PC-9 (cell line): ENCODE results near the gene ZDHHC7. TPM values are rescaled to one million over a fixed set of nuclear protein-coding genes. Genes with fewer than 3 reads are reported as not detected.
A peak's percentile ranks its signal among the peaks of the same experiment; 100 is the strongest.
"Not testable (repeated sequence)": the region's sequence is repeated elsewhere in the genome, so short reads cannot be mapped to it uniquely, and the experiment has no call there.

Experiments used
- BruUV-seq: library from RNA; stranded (reverse); fragments of 400-500 nt; replicated peaks from 2 replicates; lab custom pipeline; 2021; lab: Mats Ljungman, UMichigan
- CTCF ChIA-PET: fragments of 300-600 bp; sonication (Branson Sonifier 250); formaldehyde crosslinking; loops from one replicate; lab custom pipeline; 2022; ENCODE audit warnings: antibody characterized with exemption; lab: Charles Lee
- POLR2A ChIA-PET: fragments of 300-600 bp; sonication (Branson Sonifier 250); formaldehyde crosslinking; loops from one replicate; lab custom pipeline; 2022; ENCODE audit warnings: antibody characterized with exemption; ENCODE audit not compliant: unreplicated experiment; lab: Charles Lee
- DNase-seq, 2 experiments: peaks; one replicate each; pipeline versions ENCODE4 v3.0.0 to v3.0.0-alpha.2; 2015 to 2022; ENCODE audit warnings: mixed read lengths in 1 of 2
- H2AFZ ChIP-seq: fragments of 200-600 bp; sonication (generic); 2 replicates; pipeline ENCODE4 v1.8.1; 2017; ENCODE audit warnings: antibody characterized with exemption
- H3F3A ChIP-seq: fragments of 200-600 bp; sonication (generic); 2 replicates; pipeline ENCODE4 v1.8.1; 2017; ENCODE audit warnings: antibody characterized with exemption, mild to moderate bottlenecking, low read depth; ENCODE audit not compliant: insufficient read depth
- H3K27ac ChIP-seq: fragments of 200-600 bp; sonication (generic); 2 replicates; pipeline ENCODE4 v1.6.1; 2016; ENCODE audit warnings: mixed run types
- H3K27me3 ChIP-seq: fragments of 200-600 bp; sonication (generic); 2 replicates; pipeline ENCODE4 v1.6.1; 2016; ENCODE audit warnings: low read depth, mixed run types; ENCODE audit not compliant: insufficient read depth
- H3K36me3 ChIP-seq: fragments of 200-600 bp; sonication (generic); 2 replicates; pipeline ENCODE4 v1.6.1; 2016; ENCODE audit warnings: low read depth, mixed run types
- H3K4me1 ChIP-seq: fragments of 200-600 bp; sonication (generic); replicated peaks from 2 replicates; pipeline ENCODE4 v1.6.1; 2016; ENCODE audit warnings: mixed run types; ENCODE audit not compliant: insufficient read depth
- H3K4me2 ChIP-seq: fragments of 200-600 bp; sonication (generic); 2 replicates; pipeline ENCODE4 v1.6.1; 2017; ENCODE audit warnings: mixed run types
- H3K4me3 ChIP-seq: fragments of 200-600 bp; sonication (generic); 2 replicates; pipeline ENCODE4 v1.6.1; 2016; ENCODE audit warnings: mixed run types
- H3K79me2 ChIP-seq: fragments of 200-600 bp; sonication (generic); 2 replicates; pipeline ENCODE4 v1.6.1; 2017; ENCODE audit warnings: low read depth, mixed run types
- H3K9me2 ChIP-seq: fragments of 200-600 bp; sonication (generic); 2 replicates; pipeline ENCODE4 v1.8.1; 2017; ENCODE audit warnings: mild to moderate bottlenecking; ENCODE audit not compliant: insufficient read depth
- H3K9me3 ChIP-seq: fragments of 200-600 bp; sonication (generic); 2 replicates; pipeline ENCODE4 v1.8.1; 2016; ENCODE audit warnings: low read depth; ENCODE audit not compliant: insufficient read depth
- H4K20me1 ChIP-seq: fragments of 200-600 bp; sonication (generic); 2 replicates; pipeline ENCODE4 v1.8.1; 2017; ENCODE audit not compliant: insufficient read depth
- EZH2 ChIP-seq: fragments of 200-600 bp; sonication (generic); IDR thresholded peaks from 2 replicates; pipeline ENCODE4 v1.8.0; 2017; ENCODE audit warnings: antibody characterized with exemption, low read depth
- intact Hi-C: fragments of 100-400 bp; cut with micrococcal nuclease; formaldehyde crosslinking; loops from one replicate; pipeline ENCODE4 v1.10.0; 2022; ENCODE audit not compliant: unreplicated experiment
- total RNA-seq: library from RNA; stranded (reverse); gene quantifications from 2 replicates; pipeline ENCODE4 v1.2.3, GENCODE V29; 2021
- TF ChIP-seq, protein P1 (sequence below): fragments of 200-600 bp; sonication (generic); conservative IDR thresholded peaks from 2 replicates; pipeline ENCODE4 v1.6.1; 2017; ENCODE audit warnings: mixed run types, antibody characterized with exemption, mild to moderate bottlenecking, moderate library complexity

The ZDHHC7 gene
- total RNA-seq, 1 experiment from 2014 or later = 79.3 TPM

DNA sequence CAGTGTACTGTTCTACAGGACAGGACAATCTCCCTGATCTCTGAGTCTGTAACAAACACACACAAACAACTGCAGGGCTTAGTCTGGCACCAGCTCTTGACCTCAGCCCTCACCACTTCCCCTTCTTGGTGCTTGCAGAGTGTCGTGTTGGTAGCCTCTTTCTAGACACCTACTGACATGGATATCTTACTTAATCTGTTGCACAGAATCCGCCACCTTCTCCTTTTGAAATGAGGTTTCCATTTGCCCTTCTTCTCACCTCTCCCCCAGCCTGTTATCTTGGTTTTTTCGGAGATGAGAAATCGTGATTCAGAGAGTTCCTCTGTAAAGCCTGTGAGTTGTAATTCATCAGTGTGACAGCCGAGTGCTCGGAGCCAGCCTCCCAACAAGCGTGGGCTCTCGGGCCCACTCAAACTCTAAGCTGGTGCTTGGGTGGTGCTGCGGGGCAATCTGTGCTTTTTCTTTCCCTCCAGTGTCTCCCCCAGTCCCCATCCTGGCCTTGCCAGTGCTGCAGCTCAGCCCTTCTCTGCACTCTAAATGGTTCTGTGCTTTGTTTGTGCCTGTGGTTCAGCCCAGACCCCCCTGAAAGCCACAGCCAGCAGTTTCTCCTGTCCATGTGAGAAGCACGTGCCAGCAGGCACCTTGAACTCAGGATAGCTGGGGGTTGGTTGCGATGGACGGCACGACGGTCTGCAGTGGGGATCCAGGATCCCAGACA, 44.3 kb upstream of the ZDHHC7 start:
- intact Hi-C loops = no loop called here
- Histone ChIP-seq H3K27ac (0 out of 2 replicates have a peak overlapping the region, but pooled peaks have one; percentile 23), H3K4me2 (peak overlapping the region; percentile 65), H4K20me1 (no peaks in the 10 kb centered on the region), H2AFZ (peak overlapping the region; percentile 56; the same call in 1 of the 2 replicates), H3K4me1 (peaks cover 16% of the 10 kb centered on the region), H3F3A (peaks cover 7% of the 10 kb centered on the region; the same call in 1 of the 2 replicates), H3K9me2 (no peaks in the 10 kb centered on the region), H3K79me2 (no peaks in the 10 kb centered on the region), H3K4me3 (peak overlapping the region; percentile 42; the same call in 1 of the 2 replicates), H3K36me3 (no peaks in the 10 kb centered on the region), H3K27me3 (no peaks in the 10 kb centered on the region), H3K9me3 (no peaks in the 10 kb centered on the region)
- TF ChIP-seq EZH2 = no peak
- TF ChIP-seq, protein P1, sequence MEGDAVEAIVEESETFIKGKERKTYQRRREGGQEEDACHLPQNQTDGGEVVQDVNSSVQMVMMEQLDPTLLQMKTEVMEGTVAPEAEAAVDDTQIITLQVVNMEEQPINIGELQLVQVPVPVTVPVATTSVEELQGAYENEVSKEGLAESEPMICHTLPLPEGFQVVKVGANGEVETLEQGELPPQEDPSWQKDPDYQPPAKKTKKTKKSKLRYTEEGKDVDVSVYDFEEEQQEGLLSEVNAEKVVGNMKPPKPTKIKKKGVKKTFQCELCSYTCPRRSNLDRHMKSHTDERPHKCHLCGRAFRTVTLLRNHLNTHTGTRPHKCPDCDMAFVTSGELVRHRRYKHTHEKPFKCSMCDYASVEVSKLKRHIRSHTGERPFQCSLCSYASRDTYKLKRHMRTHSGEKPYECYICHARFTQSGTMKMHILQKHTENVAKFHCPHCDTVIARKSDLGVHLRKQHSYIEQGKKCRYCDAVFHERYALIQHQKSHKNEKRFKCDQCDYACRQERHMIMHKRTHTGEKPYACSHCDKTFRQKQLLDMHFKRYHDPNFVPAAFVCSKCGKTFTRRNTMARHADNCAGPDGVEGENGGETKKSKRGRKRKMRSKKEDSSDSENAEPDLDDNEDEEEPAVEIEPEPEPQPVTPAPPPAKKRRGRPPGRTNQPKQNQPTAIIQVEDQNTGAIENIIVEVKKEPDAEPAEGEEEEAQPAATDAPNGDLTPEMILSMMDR = no peak
- DNase-seq = peak; percentile 22 to 37
- ChIA-PET POLR2A (interaction anchor here (0.6 kb wide), 3 partner anchors 31 to 557 kb away, joined by 3 to 5 read pairs (median 4); partner anchors contain the start of gene GSE1), CTCF (interaction anchor here (1.0 kb wide), 1 partner anchor 301 kb away, joined by 3 read pairs; no protein-coding TSS in a partner anchor)
- no TSS peak for BruUV-seq

GRCh38 chr16:85054948-85055492, 43.7 kb upstream of the ZDHHC7 start:
- Histone ChIP-seq H2AFZ (peak overlapping the region; percentile 56; the same call in 1 of the 2 replicates), H3K4me1 (peaks cover 16% of the 10 kb centered on the region), H3K9me3 (no peaks in the 10 kb centered on the region), H3K27ac (0 out of 2 replicates have a peak overlapping the region, but pooled peaks have one; percentile 23), H3K36me3 (no peaks in the 10 kb centered on the region), H3K4me2 (peak overlapping the region; percentile 65), H3K9me2 (no peaks in the 10 kb centered on the region), H3K79me2 (no peaks in the 10 kb centered on the region), H4K20me1 (no peaks in the 10 kb centered on the region), H3K4me3 (peak overlapping the region; percentile 42; the same call in 1 of the 2 replicates), H3K27me3 (no peaks in the 10 kb centered on the region), H3F3A (peaks cover 7% of the 10 kb centered on the region; the same call in 1 of the 2 replicates)
- CTCF ChIA-PET = no interaction called here
- TF ChIP-seq, protein P1 = no peak
- TF ChIP-seq EZH2 = no peak
- no TSS peak for BruUV-seq
- intact Hi-C loops = no loop called here
- POLR2A ChIA-PET = interaction anchor here (0.6 kb wide), 2 partner anchors 31 to 558 kb away, joined by 3 to 5 read pairs; partner anchors contain the start of gene GSE1
- DNase-seq = no peak

DNA sequence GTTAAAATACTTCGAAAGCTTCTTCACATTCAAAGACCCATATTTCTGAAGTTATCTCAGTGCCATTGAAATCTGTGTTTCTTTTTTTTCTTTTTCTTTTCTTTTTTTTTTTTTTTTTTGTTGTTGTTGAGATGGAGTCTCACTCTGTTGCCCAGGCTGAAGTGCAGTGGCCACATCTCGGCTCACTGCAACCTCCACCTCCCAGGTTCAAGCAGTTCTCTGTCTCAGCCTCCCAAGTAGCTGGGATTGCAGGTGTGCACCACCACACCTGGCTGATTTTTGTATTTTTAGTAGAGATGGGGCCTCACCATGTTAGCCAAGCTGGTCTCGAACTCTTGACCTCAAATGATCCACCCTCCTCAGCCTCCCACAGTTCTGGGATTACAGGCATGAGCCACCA, 43.0 kb upstream of the ZDHHC7 start:
- H3K9me2 ChIP-seq, H3K27ac ChIP-seq, H2AFZ ChIP-seq, intact Hi-C loops, H3K27me3 ChIP-seq, H4K20me1 ChIP-seq, H3K4me3 ChIP-seq, POLR2A ChIA-PET, H3K4me2 ChIP-seq, H3F3A ChIP-seq, BruUV-seq, H3K9me3 ChIP-seq, H3K79me2 ChIP-seq, CTCF ChIA-PET, H3K36me3 ChIP-seq, DNase-seq: not testable (repeated sequence)
- H3K4me1 ChIP-seq = peaks cover 16% of the 10 kb centered on the region
